Measurements from ENCODE around the gene ZCCHC17.

DNA sequence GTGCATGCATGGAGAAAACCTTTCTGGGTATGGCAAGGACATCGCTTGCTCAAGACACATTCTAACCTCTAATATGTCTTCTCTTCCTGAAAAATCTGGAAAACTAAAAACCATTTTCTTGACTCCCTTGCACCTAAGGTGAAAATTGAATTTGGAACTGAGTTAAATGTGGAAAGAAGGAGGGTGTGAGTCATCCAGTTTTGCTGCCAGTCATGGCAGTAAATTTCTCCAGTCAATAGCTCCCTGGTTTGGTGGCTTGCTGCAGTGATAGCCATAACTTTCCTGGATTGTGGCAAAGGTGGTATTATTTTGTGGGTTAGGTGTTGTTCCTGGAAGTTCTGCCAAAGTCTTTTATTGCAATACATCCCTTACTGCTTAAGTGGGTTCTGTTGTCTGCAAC, 2.5 kb downstream of the ZCCHC17 start:
- TF ChIP-seq, protein P1, sequence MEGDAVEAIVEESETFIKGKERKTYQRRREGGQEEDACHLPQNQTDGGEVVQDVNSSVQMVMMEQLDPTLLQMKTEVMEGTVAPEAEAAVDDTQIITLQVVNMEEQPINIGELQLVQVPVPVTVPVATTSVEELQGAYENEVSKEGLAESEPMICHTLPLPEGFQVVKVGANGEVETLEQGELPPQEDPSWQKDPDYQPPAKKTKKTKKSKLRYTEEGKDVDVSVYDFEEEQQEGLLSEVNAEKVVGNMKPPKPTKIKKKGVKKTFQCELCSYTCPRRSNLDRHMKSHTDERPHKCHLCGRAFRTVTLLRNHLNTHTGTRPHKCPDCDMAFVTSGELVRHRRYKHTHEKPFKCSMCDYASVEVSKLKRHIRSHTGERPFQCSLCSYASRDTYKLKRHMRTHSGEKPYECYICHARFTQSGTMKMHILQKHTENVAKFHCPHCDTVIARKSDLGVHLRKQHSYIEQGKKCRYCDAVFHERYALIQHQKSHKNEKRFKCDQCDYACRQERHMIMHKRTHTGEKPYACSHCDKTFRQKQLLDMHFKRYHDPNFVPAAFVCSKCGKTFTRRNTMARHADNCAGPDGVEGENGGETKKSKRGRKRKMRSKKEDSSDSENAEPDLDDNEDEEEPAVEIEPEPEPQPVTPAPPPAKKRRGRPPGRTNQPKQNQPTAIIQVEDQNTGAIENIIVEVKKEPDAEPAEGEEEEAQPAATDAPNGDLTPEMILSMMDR (IDR thresholded peaks at IDR 0.05): no peak
- TF ChIP-seq EZH2 (IDR thresholded peaks at IDR 0.05; ENCODE audit: borderline replicate concordance, insufficient read depth, low read depth, low read length, poor library complexity, severe bottlenecking): no peak

All from B cell (primary cell).